ENCODE measurements around the gene FRMD4A.

The FRMD4A gene

DNA sequence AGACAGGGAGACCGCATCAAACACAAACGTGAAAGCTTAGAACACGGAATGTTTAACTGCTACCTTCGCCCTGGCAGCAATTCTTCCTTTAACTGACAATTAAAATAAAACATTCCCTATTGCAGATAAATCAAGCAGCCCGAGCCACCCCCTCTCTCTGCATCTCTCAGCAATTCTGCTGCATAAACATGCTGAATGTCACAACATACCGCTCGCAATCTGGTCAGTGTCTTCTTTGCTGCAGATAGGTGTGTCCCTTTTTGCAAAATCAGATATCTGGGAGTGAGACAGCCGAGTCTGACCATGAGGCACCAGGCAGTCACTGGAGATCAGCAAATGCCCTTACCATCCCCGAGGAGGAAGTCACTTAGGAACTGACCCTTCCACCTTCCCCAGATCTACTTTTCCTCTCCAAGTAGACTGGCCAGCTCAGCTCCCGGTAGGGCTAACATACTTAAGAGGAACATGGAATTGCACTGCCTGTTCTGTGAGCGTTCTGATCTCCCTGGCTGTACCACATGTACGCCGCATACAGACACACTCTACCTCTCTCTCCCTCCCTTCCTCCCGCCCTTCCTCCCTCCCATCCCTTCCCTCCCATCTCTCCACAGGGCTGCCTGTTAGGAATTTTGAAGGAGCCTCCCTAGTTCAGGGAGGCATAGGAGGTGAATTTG lies at the start of gene FRMD4A:
Gene FRMD4A (minus strand): TSS at position 537 of the 674 bp plus-strand sequence.
- no peak for DNase-seq (ENCODE audit: low spot score)

DNA sequence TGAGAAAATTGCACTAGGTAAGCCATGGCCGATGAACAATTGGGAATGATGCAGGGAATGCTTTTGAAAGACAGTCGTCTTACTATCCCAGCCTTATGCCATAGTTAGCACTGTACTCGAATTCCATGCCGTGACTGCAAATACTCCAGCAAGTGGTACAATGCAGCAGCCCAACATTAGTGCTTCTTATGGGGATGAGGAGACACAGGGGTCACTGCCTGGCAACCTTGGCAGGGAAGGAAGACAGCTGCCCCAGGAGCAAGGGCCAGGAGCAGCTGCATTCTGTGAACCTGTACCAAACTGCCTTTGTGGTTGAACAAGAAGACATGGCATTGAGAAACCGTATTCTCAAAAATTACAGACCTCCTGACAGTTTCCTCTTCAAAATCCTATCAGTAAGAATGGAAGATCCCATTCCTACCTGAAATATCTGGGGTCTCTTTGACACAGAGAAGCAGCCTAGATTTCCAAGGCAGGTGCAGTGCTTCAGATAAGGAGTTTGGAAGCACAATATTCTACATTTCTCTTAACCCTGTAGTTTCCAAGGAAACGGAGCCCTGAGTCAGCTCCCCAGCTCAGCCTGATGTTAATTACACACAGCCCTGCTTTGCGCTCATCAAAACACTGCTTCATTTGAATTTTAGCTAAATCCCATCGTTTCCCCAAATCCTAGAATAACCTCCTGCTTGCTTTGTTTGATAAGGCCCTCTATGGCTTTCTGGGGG lies 49.0 kb upstream of the FRMD4A start:
- DNase-seq (ENCODE audit: low spot score), result no peak

DNA sequence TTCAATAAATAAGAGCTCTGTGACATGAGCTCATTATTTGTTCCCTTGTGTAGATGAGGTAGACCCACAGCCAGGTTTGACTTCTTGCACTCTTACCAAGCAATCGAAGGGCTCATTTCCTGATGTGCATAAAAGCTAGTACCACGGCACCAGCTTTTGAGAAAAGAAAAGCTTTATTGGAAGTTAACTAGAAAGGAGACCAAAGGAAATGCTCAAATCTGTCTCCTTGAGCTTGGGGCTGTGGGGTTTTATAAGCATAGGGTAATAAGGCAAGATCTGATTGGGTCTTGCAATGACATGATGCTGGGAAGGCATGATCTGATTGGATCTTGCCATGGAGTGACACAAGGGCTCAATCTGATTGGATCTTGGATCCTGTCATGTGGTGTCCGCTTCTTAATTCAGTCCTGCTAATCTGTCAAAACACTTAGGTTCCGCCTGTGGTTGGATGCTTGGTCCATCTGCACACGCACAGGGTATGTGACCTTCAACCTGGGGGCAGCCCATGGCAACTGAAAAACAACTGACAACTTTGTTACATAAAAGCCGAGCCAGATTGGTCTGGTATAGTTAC lies 47.8 kb upstream of the FRMD4A start:
- no peak for DNase-seq (ENCODE audit: low spot score)

DNA sequence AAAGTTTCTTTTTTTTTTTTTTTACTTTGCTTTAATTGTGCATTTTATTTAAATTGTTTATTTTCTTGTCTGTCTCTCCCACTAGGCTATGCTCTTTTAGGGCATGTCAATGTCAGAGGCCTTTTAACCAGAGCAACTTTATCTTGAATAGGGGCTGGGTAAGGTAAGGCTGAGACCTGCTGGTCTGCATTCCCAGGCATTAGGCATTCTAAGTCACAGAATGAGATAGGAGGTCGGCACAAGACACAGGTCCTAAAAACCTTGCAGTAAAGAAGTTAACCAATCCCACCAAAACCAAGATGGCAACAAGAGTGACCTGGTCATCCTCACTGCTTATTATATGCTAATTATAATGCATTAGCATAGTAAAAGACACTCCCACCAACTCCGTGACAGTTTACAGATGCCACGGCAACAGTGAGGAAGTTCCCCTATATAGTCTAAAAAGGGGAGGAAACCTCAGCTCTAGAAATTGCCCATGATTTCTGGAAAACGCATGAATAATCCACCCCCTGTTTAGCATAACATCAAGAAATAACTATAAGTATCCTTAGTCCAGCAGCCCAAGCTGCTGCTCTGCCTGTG lies 47.0 kb upstream of the FRMD4A start:
- DNase-seq (ENCODE audit: low spot score), result no peak

DNA sequence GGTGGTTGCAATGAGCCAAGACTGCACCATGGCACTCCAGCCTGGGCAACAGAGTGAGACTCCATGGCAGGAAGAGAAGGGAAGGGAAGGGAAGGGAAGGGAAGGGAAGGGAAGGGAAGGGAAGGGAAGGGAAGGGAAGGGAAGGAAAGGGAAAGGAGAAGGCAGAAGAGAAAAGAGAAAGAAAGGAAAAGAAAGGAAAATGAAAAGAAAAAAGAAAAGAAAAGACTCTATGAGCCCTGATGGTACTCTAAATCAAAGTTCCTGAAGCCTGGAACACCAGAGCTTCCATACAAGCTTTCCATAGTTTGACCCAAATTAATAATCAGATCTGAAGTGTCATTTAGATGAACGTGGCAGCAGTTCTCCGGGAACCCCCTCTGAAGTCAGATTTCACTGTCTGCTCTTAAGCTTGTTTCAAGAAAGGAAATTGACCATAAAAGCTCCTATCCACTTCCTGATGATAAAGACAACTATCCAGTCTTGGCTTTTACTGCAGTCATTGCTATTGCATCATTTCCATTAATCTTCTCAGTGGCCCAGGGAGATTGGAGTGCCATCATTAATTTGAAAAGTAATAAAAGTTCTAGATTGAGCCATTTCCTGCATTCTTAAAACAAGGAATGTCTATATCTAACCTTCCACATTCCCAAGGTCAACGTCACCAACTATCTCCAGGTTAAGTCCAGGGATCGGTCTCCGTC lies 44.2 kb upstream of the FRMD4A start:
- DNase-seq (ENCODE audit: low spot score), result no peak

DNA sequence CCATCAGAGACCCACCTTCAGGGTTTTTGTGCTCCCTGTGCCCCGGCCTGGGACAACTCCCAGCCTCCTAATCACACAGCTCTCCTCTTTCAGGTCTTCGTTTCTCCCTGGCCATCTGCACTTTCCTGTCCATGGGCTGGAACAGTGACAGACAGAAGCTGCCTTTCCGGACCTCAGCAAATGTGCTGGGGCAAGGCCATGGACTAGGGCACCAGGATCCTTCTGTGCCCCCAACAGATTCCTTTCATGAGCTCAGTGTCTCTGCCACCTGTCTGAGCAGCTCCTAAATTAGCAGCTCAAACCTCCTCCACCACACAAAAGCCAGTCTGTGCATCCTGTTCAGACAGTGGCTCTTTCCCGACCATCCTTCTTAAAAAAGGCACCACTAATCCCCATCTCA lies 41.9 kb upstream of the FRMD4A start:
- no peak for DNase-seq (ENCODE audit: low spot score)

DNA sequence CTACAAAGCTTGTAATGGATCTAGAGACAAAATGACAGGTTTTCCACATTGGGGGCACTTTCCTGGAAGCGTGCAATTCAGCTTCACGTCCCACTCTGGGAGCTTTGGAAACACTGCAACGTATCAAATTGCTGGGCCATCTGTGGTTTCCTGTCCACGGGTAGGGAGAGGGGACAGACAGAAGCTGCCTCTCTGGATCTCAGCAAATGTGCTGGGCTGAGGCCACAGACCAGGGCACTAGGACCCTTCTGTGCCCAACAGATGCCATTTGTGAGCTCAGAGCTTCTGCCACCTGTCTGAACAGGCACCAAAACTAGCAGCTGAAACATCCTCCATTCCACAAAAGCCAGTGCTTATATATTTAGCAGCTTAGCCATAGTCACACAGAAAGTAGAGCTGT lies 40.9 kb upstream of the FRMD4A start:
- DNase-seq (ENCODE audit: low spot score), result no peak

DNA sequence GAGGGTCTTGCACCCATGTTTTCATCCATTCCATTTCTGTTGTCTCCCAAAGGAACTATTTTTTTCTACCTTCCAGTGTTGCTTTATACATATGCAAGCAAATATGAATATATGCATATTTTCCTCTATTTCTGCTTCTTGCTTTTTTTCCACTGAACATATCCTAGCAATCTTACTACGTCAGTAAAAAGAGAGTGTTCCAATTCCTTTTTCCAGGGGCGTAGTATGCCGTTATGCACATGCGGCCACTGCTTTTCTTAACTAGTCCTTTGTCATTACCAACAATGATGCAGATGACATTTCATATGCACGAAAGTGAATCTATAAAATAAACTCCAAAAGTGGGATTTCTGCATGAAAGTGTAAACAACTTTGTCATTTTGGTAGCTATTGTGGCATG lies 40.2 kb upstream of the FRMD4A start:
- no peak for DNase-seq (ENCODE audit: low spot score)

DNA sequence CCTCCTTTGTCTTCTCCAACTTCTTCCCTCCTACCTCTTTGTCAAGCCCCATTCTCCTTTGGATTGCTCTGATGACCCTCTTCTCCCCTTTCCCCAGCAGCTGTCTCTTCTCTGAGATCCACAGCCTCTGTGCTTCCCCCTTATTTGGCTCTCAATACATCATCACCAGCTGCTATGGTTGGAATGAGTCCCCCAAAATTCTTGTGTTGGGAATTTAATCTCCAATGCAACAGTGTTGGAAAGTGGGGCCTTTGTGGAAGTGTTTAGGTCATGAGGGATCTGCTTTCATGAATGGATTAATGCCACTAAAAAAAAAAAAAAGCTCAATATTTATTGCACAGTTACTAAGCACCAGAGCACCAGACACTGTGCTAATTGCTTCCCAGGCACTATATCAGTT lies 39.2 kb upstream of the FRMD4A start:
- DNase-seq (ENCODE audit: low spot score), result no peak

DNA sequence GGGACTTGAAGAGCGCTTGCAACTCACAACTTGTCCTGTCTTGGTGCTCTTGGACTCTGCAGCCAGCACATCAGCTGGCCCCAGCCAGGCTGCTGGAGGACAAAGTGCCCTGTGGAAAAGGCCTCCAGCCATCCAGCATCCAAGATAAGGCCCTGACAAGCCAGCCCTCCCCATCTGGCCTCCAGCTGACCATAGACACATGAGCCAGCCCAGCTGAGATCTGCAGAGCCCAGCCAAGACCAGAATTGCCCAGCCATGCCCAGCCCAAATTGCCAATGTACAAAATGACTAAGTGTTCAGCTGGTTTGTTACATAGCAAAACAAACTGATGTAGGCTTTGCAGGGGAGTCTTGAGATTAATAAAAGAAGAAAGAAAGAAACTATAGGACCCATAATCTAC lies 36.0 kb upstream of the FRMD4A start:
- no peak for DNase-seq (ENCODE audit: low spot score)

DNA sequence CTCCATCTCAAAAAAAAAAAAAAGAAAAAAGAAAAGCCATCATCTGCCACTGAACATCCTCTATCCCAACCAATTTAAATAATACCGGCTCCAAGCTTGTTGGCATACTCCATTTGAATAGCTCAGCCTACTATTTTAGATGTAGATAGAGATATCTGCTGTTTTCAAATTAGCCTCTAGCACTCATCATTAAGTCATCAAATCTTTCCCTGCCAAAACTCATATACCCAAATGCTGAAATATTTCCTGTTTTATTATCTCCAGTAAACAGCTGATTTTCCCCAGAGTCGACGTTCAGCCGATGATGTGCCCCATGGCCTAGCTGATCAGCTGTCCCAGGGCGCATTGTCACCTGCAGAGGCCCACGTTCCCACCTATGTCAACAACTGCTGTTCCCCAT lies 34.5 kb upstream of the FRMD4A start:
- no peak for DNase-seq (ENCODE audit: low spot score)

DNA sequence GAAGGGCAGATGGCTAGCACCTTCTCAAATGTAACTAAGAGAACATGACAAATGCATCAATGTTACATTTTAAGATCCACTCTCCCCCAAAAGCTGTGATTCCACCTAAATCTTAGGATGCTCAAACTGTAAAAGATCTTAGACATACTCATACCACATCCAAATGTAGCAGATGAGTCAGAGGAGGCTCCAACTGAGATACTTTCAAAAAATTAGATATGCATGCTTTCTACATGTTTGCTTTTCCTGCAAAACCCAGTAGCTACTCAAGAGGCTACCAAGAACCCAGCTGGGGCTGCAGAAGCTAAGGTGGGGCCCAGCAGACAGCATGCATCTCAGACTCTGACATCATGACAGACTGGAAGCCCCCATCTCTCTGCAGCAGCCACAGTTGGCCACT lies 31.4 kb upstream of the FRMD4A start:
- DNase-seq (ENCODE audit: low spot score), result no peak

DNA sequence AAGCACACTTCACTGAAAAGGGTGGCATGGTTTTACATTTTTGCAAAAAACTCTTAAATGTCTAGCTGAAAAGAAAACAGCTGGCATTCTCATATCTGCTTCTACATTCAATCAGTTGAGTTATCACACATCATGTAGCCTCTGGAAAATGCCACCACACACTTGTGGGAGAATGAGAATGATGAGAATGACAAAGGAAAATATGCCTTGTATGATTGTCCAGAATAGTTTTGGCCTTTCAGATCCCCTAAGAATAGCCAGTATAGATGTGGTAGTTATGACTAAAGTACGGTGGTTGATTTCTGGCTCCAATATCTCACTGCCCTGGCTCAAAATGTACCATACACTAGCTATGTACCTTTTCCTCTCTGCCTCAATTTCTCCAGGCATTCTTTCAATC lies 30.2 kb upstream of the FRMD4A start:
- no peak for DNase-seq (ENCODE audit: low spot score)

DNA sequence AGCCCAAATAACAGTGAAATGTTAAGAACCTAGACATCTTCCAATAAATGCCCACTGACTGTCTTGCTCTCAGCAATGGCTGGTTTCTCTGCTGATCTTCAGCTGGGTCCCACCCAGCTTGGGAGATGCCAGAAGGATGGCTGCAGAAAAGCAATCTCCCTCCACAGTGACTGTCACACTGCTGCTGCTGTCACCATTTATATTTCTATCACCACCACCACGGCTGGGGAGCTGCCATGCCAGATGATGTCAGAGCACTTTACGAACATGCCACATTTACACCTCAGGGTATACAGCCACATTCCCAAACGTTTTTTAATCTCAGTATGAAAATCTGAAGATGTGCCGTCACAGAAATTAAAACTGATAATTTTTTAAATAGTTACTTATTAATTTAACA lies 29.8 kb upstream of the FRMD4A start:
- DNase-seq (ENCODE audit: low spot score), result no peak

DNA sequence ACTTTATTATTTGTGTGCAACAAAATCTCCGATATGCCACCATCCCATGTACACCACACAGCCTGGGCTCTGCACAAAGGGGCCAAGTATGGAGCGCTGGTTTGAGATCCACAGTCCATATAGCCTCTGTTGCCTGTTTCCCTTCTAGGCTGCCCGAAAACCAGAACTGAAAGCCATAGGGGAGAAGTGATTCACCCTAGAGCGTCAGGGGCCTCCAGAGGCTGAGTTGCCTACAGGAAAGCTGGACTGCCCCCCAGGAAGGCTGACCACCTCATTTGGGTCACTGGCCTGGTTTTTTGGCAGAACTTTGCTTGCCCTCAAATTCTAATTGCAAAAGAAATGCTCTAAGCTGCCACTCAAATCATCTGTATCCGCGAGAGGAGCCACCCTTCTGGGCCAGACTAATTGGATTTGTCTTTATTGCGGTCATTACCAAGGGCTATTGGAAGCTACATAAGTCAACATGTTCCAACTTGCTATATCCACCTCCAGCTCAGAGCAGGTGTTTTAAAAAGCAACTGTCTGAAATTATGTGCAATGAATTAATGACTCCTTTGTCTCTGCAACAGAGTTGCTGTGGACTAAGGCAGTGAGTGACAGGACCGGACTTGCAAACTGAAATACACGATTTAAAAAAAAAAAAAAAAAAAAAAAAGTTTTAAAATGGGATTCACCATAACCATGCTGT lies 28.3 kb upstream of the FRMD4A start:
- DNase-seq (ENCODE audit: low spot score), result no peak

DNA sequence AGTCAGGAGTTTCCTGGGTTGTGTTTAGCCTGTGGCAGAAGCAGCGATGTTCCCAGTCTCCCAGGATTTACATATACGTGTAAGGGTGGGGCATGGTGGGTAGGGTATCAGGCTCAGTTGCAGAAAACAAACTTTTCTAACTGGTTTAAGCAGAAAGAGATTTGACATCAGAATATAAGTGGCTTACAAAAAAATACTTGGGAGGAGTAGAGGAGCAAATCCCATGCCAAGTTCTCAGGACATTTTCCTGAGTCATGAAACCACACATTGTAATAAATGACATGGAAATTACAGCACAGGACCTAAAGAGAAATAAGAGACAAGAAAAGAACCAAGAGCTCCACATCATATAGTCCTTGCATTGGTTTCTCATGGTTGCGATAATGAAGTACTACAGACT lies 26.2 kb upstream of the FRMD4A start:
- no peak for DNase-seq (ENCODE audit: low spot score)

DNA sequence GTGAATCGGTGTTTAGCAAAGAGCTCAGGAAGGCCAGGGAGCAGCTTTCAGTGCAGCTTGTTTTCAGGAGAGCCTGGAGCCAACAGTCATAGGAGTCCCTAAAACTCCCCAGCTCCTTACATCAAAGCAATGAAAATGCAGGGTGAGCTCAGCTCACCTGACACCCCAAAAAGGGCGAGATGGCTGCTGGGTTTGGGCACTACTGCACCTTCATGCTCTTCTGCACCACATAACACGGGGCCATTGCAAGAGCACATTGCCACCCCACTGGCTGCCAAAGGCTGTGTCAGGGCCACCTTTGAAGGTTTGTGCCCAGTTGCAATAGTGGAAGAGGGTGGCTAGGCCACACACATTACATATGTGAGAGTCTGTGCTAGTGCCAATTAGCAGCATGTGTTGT lies 25.0 kb upstream of the FRMD4A start:
- no peak for DNase-seq (ENCODE audit: low spot score)

DNA sequence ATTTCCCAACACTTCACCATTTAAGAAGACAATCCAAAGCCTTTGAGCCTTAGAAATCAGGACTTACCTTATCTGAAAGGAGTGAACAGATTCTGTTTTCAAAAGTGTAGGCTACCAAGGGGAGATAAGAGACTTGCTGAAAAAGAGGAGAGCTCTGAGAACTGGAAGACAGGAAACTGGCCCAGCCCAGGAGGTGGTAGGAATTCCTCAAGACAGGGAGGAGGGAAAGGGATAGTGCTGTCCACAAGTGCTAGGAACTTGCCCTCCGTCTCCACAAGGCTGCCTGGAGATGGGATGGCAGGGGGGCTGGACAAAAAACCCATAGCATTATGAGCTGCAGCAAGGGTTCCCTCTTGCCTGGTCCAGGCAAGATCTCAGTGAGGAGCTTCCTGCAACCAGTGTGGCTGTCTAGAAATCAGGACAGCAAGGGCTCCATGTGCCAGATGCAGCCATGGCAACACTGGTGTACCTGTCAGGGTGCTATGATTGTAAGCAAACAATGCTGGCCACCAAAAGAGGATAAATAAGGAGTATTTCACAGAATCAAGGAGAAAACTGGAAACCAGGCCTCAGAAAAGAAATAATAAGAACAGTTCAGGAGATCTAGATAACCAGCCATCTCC lies 22.7 kb upstream of the FRMD4A start:
- DNase-seq (ENCODE audit: low spot score), result no peak

DNA sequence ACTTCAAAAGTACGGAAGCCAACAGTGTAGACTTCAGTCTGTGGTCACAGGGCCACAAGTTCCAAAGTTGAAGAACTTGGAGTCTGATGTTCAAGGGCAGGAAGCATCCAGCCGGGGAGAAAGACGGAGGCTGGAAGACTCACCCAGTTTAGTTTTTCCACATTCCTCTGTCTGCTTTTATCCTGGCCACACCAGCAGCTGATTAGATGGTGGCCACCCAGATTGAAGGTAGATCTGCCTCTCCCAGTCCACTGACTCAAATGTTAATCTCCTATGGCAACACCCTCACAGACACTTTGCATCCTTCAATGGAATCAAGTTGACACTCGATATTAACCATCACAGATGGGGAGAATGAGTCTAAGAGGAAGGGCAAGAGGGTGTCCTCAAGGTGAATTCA lies 19.3 kb upstream of the FRMD4A start:
- no peak for DNase-seq (ENCODE audit: low spot score)

DNA sequence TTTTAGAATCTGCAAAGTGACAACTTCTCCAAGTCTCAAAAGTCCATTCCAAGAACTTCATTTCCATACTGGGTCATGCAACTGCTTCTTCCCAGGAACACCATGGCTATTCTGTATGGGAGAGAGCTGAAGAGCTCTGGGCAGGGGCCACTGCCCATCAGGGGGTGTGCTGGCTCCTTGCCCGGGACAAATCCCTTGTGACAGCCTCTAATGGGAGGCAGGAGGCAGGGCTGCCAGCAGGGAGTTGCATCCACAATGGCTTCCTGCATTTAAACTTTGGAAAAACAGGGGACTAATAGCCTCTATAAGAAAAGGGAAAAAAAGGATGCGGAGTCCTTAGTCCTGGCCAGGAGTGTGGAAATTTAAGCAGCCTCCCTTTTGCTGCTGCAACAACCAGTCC lies 18.4 kb upstream of the FRMD4A start:
- DNase-seq (ENCODE audit: low spot score), result no peak

DNA sequence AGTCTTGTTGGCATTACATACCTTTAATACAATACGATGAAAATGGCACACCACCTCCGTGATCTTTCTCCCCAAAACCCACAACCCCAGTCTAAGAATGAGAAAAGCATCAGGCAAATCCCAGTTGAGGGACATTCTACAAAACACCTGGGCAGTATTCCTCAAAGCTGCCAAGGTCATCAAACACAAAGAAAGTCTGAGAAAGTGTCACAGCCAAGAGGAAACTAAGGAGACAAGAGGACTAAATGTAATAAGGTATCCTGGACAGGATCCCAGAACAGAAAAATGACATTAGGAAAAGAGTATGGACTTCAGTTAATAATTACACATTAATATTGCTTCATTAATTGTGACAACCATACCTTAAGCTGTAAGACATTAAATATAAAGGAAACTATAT lies 14.5 kb upstream of the FRMD4A start:
- no peak for DNase-seq (ENCODE audit: low spot score)

Measured in HuH-7 (cell line).